CD8-positive, alpha-beta memory T cell (primary cell): ENCODE measurements around the gene TMEM266. TPM values are rescaled to one million over a fixed set of nuclear protein-coding genes. Genes with fewer than 3 reads are reported as not detected.

Experiments
- CTCF ChIA-PET: fragments of 350-600 bp; sonication (Branson Sonifier 250); formaldehyde crosslinking; loops from one replicate; lab custom pipeline; 2021; ENCODE audit warnings: antibody characterized with exemption; lab: Charles Lee
- POLR2A ChIA-PET: fragments of 350-600 bp; sonication (Branson Sonifier 250); formaldehyde crosslinking; loops from one replicate; lab custom pipeline; 2021; ENCODE audit warnings: antibody characterized with exemption; lab: Charles Lee
- DNase-seq, 5 donors: peaks; one replicate each; pipeline versions ENCODE4 v3.0.0 to v3.0.0-alpha.2; 2020 to 2022; ENCODE audit warnings: mixed read lengths in 1 of 5
- H3K27ac ChIP-seq: one replicate; pipeline ENCODE4 v1.7.0; 2013; ENCODE audit warnings: low read depth, mild to moderate bottlenecking, low read length, moderate library complexity
- H3K27me3 ChIP-seq: 2 replicates; pipeline ENCODE4 v1.7.0; 2013; ENCODE audit warnings: low read length, mild to moderate bottlenecking; ENCODE audit not compliant: insufficient read depth, poor library complexity, severe bottlenecking
- H3K36me3 ChIP-seq: 2 replicates; pipeline ENCODE4 v1.7.0; 2013; ENCODE audit warnings: mild to moderate bottlenecking, low read length, moderate library complexity; ENCODE audit not compliant: insufficient read depth
- H3K4me1 ChIP-seq: 2 replicates; pipeline ENCODE4 v1.7.0; 2013; ENCODE audit warnings: mild to moderate bottlenecking, low read length, moderate library complexity; ENCODE audit not compliant: insufficient read depth
- H3K4me3 ChIP-seq: 2 replicates; pipeline ENCODE4 v1.7.0; 2013; ENCODE audit warnings: mild to moderate bottlenecking, low read length
- H3K9me3 ChIP-seq: 2 replicates; pipeline ENCODE4 v1.7.0; 2013; ENCODE audit warnings: mild to moderate bottlenecking, low read length
- H3K27ac Mint-ChIP-seq, 8 donors: one replicate each; pipeline ENCODE4 v1.8.0; 2020 to 2021; ENCODE audit warnings: mixed read lengths in 8 of 8, mild to moderate bottlenecking in 6 of 8, inconsistent platforms in 3 of 8, moderate library complexity in 3 of 8
- H3K27me3 Mint-ChIP-seq, 2 donors: one replicate each; pipeline ENCODE4 v1.8.0; 2020 to 2021; ENCODE audit warnings: mixed read lengths in 2 of 2, mild to moderate bottlenecking in 1 of 2, moderate library complexity in 1 of 2
- H3K36me3 Mint-ChIP-seq, 3 donors: one replicate each; pipeline ENCODE4 v1.8.0; 2020 to 2021; ENCODE audit warnings: mixed read lengths in 3 of 3, inconsistent platforms in 1 of 3, mild to moderate bottlenecking in 1 of 3
- H3K4me1 Mint-ChIP-seq, 3 donors: one replicate each; pipeline ENCODE4 v1.8.0; 2020 to 2021; ENCODE audit warnings: mixed read lengths in 3 of 3, inconsistent platforms in 1 of 3, mild to moderate bottlenecking in 1 of 3
- H3K4me3 Mint-ChIP-seq, 7 donors: one replicate each; pipeline ENCODE4 v1.8.0; 2020 to 2021; ENCODE audit warnings: mixed read lengths in 7 of 7, mild to moderate bottlenecking in 6 of 7, moderate library complexity in 4 of 7, inconsistent platforms in 2 of 7
- H3K9me3 Mint-ChIP-seq, 5 donors: one replicate each; pipeline ENCODE4 v1.8.0; 2020 to 2022; ENCODE audit warnings: mixed read lengths in 5 of 5, mild to moderate bottlenecking in 3 of 5, moderate library complexity in 2 of 5, inconsistent platforms in 1 of 5
- polyA plus RNA-seq: library from polyadenylated mRNA; unstranded; fragments of 300-500 nt; fragmentation: Illumina TruSeq; gene quantifications from one replicate; pipeline ENCODE4 v1.2.3, GENCODE V29; 2021
- total RNA-seq, 2 experiments: library from RNA; stranded (reverse); gene quantifications; one replicate each; pipeline ENCODE4 v1.2.3, GENCODE V29; 2021

The TMEM266 gene
- total and polyA plus RNA-seq, 3 experiments from 2014 or later: 0.11 TPM; not detected in 1

DNA sequence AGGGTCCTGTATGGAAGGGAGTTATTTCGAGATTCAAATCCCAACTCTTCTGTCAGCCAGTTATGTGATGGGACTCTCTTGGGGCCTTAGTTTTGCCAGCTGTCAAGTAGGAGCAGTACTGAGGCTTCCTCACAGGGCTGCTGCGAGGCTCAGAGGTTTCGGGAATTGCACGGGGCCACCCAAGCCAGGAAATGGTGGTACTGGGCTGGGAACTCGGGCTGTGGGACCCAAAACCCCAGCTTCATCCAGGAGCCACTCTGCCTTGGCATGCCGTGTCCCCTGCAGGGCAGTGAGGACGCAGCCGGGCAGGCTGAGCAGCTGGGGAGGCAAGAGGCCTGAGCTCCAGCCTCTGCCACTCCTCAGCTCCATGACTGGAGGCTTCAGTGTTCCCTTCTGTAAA, 132.9 kb downstream of the TMEM266 start:
- Histone ChIP-seq H3K9me3 (no peaks in the 10 kb centered on the region), H3K27ac (no peak overlapping the region), H3K4me3 (no peak overlapping the region), H3K36me3 (no peaks in the 10 kb centered on the region), H3K27me3 (peaks cover 4% of the 10 kb centered on the region), H3K4me1 (peaks cover 8% of the 10 kb centered on the region)
- no peak for DNase-seq
- Mint-ChIP-seq H3K4me1 (peaks cover 10 to 17% (median 13%) of the 10 kb centered on the region in 3 donors), H3K36me3 (no peaks in the 10 kb centered on the region), H3K27ac (no peak overlapping the region), H3K9me3 (no peaks in the 10 kb centered on the region), H3K4me3 (peak overlapping the region in 2 of 7 donors; percentile 12 to 23), H3K27me3 (peaks cover 34 to 45% of the 10 kb centered on the region in 2 donors)
- POLR2A ChIA-PET: no interaction called here
- CTCF ChIA-PET: no interaction called here

DNA sequence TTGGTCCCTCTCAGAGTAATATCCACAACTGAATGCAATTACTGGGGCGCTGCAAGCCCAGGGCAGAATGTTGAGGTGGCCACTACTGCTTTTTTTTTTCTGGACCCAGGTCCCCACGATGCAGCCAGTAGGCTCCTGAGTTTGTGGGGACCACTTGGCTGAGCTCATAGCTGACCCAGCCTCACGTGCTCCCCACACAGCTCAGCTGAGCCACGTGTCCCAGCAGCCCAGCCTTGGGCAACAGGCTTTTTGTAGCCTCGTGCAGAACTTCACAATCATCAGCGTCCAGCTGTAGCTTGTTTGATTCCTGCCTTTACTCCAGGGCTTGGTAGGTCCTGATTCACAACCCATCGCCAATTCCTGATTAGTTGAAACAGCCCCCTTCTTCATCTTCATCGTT, 134.1 kb downstream of the TMEM266 start:
- Histone ChIP-seq H3K9me3 (no peaks in the 10 kb centered on the region), H3K4me3 (no peak overlapping the region), H3K36me3 (no peaks in the 10 kb centered on the region), H3K27ac (no peak overlapping the region), H3K27me3 (peaks cover 4% of the 10 kb centered on the region), H3K4me1 (peaks cover 8% of the 10 kb centered on the region)
- peaks cover 10 to 17% (median 13%) of the 10 kb centered on the region in 3 donors for H3K4me1 Mint-ChIP-seq
- CTCF ChIA-PET: no interaction called here
- no peak for DNase-seq
- no peaks in the 10 kb centered on the region for H3K36me3 Mint-ChIP-seq
- peak overlapping the region in 2 of 8 donors; percentile 61 to 89 for H3K27ac Mint-ChIP-seq
- H3K27me3 Mint-ChIP-seq: peaks cover 32 to 34% of the 10 kb centered on the region in 2 donors
- no peaks in the 10 kb centered on the region for H3K9me3 Mint-ChIP-seq
- no peak overlapping the region for H3K4me3 Mint-ChIP-seq
- POLR2A ChIA-PET: no interaction called here

DNA sequence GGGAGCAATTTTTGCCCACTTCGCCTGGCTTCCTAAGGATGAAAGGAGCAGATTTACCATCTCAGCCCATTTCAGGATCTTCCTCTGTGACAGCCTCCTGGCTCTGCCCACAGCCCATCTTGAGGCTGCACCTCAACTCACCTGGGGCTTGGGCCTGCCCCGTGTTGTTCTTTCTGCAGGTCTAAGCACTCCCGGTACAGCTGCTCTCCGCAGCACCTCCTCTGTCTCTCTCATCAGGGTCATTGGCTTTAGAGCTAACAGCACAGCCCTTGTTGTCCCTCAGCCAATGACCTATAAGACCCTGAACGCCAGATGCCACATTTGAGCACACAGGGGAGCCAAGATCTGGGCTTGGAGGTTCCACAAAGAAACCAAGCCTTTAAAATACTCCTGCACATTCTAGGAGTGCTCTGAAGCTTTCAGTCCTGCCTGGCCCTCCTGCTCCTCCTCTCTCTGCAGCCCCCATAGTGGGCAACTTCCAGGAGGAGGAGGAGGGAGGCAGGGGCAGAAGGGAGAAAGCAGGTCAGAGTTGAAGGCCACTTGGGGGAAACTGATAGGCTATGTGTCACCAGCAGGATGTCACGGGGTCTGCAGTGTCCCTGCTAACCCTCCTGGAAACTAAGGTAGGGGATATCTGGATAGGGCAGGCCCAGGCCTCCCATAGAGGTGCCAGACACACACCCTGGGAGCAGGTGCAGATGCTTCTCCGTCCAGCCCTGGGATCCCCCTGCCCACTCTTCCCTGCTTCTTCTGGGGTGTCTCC, 135.9 kb downstream of the TMEM266 start:
- Histone ChIP-seq H3K9me3 (no peaks in the 10 kb centered on the region), H3K27me3 (no peaks in the 10 kb centered on the region), H3K36me3 (no peaks in the 10 kb centered on the region), H3K27ac (no peak overlapping the region), H3K4me3 (no peak overlapping the region), H3K4me1 (peaks cover 8% of the 10 kb centered on the region)
- Mint-ChIP-seq H3K9me3 (no peaks in the 10 kb centered on the region), H3K27ac (peak overlapping the region in 2 of 8 donors; percentile 12 to 17), H3K36me3 (no peaks in the 10 kb centered on the region), H3K4me3 (no peak overlapping the region), H3K27me3 (peaks cover 16 to 17% of the 10 kb centered on the region in 2 donors), H3K4me1 (peaks cover 6 to 9% (median 6%) of the 10 kb centered on the region in 3 donors)
- CTCF ChIA-PET: no interaction called here
- DNase-seq: no peak
- POLR2A ChIA-PET: no interaction called here

DNA sequence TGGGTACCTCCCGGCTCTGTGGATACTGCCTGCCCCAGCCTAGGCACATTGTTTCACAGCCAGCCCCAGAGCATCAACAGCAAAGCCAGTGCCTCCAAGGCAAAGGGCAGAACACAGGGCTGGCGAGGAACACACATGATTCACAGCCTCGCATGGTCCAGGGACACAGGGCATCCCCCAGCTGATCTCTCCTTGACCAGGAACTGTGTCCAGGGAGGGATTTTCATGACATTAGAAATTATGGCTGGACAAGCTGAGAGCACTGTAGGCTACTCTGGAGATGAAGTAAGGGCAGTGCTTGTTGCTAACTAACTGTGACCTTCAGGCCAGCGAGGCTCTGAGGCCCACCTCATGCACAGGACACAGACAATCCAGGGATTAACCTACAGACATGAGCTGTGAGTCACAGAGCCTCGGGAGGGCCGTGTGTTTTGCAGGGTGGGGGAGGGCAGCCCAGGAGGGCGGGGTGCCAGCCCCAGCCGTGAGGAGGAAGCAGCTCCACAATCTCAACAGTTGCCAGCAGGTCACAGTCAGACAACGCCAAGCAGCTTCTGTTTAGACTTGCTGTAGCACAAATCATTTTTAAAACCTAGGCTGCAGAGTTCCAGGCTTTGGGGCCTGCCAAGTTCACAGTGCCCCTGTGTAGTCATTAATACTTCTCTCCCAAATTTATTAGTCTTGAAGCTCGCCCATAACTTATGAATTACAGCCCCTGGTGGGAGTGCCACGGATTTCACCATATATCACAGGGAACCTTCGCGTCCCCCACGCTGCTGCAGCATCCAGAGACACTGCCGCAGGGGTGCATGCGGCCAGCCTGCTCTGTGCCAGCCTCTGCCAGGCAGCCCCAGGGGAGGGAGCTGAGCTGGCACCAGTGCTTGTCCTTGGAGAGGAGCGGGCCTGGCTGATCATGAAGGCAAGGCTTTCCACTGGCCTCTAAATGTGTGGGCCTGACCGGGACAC, 136.8 kb downstream of the TMEM266 start:
- ChIA-PET CTCF (no interaction called here), POLR2A (no interaction called here)
- H3K36me3 Mint-ChIP-seq: no peaks in the 10 kb centered on the region
- H3K9me3 ChIP-seq: no peaks in the 10 kb centered on the region
- H3K9me3 Mint-ChIP-seq: no peaks in the 10 kb centered on the region
- H3K4me1 ChIP-seq: peaks cover under 1% of the 10 kb centered on the region
- no peaks in the 10 kb centered on the region for H3K27me3 ChIP-seq
- no peak overlapping the region for H3K27ac ChIP-seq
- no peaks in the 10 kb centered on the region for H3K36me3 ChIP-seq
- no peak overlapping the region for H3K4me3 ChIP-seq
- H3K27me3 Mint-ChIP-seq: peaks cover 8 to 11% of the 10 kb centered on the region in 2 donors
- H3K4me3 Mint-ChIP-seq: no peak overlapping the region
- H3K27ac Mint-ChIP-seq: peak overlapping the region in 1 of 8 donors; percentile 77
- H3K4me1 Mint-ChIP-seq: peaks cover 0 to under 1% (median 0%) of the 10 kb centered on the region in 3 donors
- no peak for DNase-seq

DNA sequence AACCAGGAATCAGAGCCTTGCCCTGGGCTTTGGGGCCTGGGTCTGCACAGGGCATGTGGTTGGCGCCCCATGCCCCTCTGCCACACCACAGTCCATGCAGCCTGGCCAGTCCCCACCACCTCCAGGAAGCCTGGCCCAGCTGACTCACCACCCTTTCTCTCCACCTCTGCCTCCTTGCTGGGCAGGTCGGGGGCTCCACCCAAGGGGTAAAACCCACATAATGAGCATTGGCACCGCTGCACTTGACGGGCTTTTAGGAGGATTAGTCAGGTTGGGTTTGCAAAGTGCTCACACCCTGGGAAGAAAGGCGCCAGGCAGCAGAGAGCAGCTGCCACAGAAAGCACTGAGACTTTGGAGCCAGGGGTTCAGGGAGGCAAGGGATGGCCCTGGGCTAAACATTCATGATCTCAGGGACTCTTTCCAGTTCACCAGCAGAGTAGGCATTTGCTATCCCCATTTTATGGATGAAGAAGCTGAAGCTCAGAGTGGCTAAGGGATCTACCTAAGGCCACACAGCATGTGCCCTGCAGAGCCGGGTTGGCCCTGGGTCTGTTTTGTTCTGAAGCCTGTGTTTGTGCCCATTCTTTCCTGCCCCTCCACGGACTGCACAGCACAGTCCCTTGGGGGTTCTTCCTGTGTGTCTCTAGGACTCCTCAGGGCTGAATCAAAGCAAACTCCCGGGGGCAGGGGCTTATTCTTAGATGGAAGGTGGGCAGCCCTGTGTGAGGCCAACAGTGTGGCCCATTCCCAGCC, 138.1 kb downstream of the TMEM266 start:
- no peak overlapping the region for H3K4me3 ChIP-seq
- no peak overlapping the region for H3K4me3 Mint-ChIP-seq
- H3K36me3 ChIP-seq: no peaks in the 10 kb centered on the region
- DNase-seq: no peak
- peaks cover 3 to 11% of the 10 kb centered on the region in 2 donors for H3K27me3 Mint-ChIP-seq
- no peaks in the 10 kb centered on the region for H3K36me3 Mint-ChIP-seq
- H3K27me3 ChIP-seq: no peaks in the 10 kb centered on the region
- ChIA-PET CTCF (no interaction called here), POLR2A (no interaction called here)
- no peaks in the 10 kb centered on the region for H3K9me3 ChIP-seq
- H3K9me3 Mint-ChIP-seq: no peaks in the 10 kb centered on the region
- no peaks in the 10 kb centered on the region for H3K4me1 Mint-ChIP-seq
- H3K4me1 ChIP-seq: no peaks in the 10 kb centered on the region
- H3K27ac Mint-ChIP-seq: no peak overlapping the region
- H3K27ac ChIP-seq: no peak overlapping the region

DNA sequence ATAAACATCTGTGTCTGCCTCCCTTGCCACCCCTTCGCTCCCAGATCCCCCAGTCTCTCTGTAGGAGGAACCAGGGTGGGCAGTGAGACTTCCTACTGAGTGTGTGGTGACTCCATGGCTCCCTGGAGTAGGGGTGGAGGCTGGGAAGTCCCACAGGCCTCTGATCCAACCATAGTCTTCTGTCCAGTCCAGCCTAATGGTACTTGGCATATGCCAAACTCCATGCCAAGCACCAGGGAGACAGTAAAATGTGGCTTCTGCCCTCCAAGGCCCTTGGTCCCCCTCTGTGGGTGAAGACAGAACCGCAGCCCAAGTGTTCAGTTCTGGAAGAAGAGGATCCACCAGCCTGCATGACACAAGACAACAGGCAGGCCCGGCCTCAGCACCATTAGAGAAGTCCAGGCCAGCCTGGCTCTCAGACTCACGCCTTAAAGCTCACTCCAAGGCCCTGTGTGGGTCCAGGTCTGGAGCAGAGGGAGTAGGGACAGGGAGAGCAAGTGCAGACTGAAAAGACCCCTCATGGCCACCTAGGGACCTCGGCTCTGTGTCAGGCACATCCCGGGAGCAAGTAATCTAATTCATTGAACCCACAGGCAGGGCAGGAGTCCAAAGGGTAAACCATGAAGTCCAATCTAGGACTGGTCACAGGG, 138.8 kb downstream of the TMEM266 start:
- CTCF ChIA-PET: no interaction called here
- DNase-seq: no peak
- Mint-ChIP-seq H3K9me3 (no peaks in the 10 kb centered on the region), H3K36me3 (peaks cover 0 to 3% (median 0%) of the 10 kb centered on the region in 3 donors), H3K27ac (peak overlapping the region in 2 of 8 donors; percentile 14 to 45), H3K27me3 (peaks cover 1 to 4% of the 10 kb centered on the region in 2 donors), H3K4me1 (no peaks in the 10 kb centered on the region), H3K4me3 (no peak overlapping the region)
- no peaks in the 10 kb centered on the region for H3K36me3 ChIP-seq
- H3K9me3 ChIP-seq: no peaks in the 10 kb centered on the region
- no peak overlapping the region for H3K27ac ChIP-seq
- POLR2A ChIA-PET: no interaction called here
- H3K4me1 ChIP-seq: no peaks in the 10 kb centered on the region
- H3K4me3 ChIP-seq: no peak overlapping the region
- H3K27me3 ChIP-seq: no peaks in the 10 kb centered on the region

DNA sequence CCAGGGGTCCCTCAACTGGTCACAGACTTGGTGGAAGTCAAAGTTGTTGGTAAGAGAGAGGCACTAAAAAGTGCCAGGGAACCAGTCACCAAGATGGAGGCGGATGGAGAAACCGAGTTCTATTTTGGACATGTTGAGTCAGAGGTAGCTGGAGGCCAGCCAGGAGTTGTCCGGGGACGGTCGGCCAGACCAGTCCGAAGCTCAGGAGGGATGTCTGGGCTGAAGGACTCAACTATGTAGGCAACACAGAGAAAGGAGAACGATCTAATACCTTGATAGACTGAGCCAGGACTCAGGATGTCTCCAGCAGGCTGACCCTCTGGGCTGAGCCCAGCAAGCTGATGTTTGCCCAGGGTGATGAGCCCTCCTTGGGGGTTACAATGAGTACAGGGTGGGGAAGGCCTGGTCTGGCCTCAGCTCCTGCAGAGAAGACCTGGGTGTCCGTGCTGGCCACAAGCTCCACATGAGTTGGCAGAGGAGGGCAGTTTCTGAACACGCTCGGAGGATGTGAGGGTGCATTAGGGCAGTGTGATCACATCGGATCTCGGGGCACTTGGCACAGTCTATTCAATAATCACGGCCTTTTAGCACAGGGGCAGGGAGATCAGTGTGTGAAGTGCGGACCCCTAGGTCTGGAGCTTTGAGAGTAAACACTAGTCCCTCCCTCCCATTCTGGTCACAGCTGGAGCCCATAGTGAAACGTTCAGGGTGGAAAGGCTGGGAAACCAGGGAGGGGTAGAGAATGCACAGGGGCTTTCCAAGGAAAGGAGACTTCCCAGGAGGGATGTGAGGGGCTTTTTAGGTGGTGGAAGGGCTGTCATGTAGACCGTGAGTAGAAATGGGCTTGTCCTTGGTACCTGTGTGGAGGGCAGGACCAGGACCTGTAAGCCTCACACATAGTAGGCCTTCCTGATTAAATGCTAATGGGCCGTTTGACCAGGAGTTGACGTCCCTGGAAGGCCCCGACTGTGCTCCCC, 139.6 kb downstream of the TMEM266 start:
- Mint-ChIP-seq H3K27me3 (peaks cover 0 to 3% of the 10 kb centered on the region in 2 donors), H3K36me3 (peaks cover 0 to 4% (median 0%) of the 10 kb centered on the region in 3 donors), H3K27ac (peak overlapping the region in 2 of 8 donors; percentile 45 to 64), H3K9me3 (no peaks in the 10 kb centered on the region), H3K4me3 (no peak overlapping the region), H3K4me1 (no peaks in the 10 kb centered on the region)
- H3K27me3 ChIP-seq: no peaks in the 10 kb centered on the region
- no peak overlapping the region for H3K27ac ChIP-seq
- H3K9me3 ChIP-seq: no peaks in the 10 kb centered on the region
- no peak for DNase-seq
- H3K4me1 ChIP-seq: no peaks in the 10 kb centered on the region
- ChIA-PET CTCF (no interaction called here), POLR2A (no interaction called here)
- no peak overlapping the region for H3K4me3 ChIP-seq
- no peaks in the 10 kb centered on the region for H3K36me3 ChIP-seq
